OCI-LY1 (cell line): ENCODE measurements around the gene RNF207.

ENCODE experiments used
- EZH2 ChIP-seq: fragments of 200-600 bp; sonication (generic), shearing (Covaris generic); IDR thresholded peaks from 2 replicates; pipeline ENCODE4 v1.8.0; 2017; ENCODE audit warnings: borderline replicate concordance, mixed run types, mild to moderate bottlenecking, antibody characterized with exemption, low read length, moderate library complexity, mixed read lengths
- TF ChIP-seq, protein P1 (sequence below): fragments of 200-600 bp; sonication (generic), shearing (Covaris generic); IDR thresholded peaks from 2 replicates; pipeline ENCODE4 v1.5.1; 2017; ENCODE audit warnings: mild to moderate bottlenecking, antibody characterized with exemption, low read length, moderate library complexity, mixed read lengths

DNA sequence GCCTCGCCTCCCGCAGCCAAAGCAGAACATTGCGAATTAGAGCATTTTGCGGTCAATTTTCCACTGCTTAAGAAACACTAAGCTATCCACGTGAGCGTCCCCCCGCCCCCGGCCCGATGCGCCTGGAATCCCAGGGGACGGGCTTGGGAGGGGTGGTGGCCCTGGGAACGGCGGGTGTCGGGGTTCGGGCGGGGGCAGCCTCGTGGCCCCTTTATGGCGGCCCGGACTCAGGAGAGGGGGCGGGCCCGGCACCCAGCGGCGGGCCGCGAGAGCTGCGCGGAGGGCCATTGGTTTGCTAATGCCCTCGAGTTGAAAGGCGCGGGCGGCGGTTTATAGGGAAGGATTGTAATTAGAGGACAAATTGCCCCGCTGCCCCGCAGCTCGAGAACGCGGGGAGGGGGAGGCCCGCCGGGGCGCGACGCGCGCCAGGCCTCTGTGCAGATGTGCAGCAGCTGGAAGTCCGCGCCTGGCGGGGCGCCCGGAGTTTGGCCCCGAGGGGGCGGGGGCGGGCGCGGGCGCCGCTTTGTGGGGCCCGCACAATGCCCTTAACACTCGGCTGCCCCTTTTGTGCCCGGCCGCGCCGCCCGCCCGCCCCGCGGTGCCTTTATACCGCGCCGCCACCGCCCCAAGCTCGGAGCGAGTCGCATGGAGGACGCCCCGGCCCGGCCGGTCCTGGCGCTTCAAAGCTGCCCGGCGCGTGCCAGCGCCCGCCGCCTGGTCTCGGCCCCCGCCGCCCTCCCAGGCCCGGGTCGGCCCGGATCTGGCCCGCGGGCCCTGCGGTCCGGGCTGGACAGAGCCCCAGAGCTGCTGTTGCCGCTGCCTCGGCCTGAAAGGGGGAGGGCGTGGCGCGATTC lies 36.2 kb downstream of the RNF207 start:
- TF ChIP-seq, protein P1, sequence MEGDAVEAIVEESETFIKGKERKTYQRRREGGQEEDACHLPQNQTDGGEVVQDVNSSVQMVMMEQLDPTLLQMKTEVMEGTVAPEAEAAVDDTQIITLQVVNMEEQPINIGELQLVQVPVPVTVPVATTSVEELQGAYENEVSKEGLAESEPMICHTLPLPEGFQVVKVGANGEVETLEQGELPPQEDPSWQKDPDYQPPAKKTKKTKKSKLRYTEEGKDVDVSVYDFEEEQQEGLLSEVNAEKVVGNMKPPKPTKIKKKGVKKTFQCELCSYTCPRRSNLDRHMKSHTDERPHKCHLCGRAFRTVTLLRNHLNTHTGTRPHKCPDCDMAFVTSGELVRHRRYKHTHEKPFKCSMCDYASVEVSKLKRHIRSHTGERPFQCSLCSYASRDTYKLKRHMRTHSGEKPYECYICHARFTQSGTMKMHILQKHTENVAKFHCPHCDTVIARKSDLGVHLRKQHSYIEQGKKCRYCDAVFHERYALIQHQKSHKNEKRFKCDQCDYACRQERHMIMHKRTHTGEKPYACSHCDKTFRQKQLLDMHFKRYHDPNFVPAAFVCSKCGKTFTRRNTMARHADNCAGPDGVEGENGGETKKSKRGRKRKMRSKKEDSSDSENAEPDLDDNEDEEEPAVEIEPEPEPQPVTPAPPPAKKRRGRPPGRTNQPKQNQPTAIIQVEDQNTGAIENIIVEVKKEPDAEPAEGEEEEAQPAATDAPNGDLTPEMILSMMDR: no peak
- TF ChIP-seq EZH2: 0 out of 2 replicates have a peak, but pooled peaks have one; percentile 59
